IMR-90 (cell line): ENCODE results near the gene HEXD.

ENCODE experiments used
- CEBPB ChIP-seq: IDR thresholded peaks from 2 replicates; pipeline ENCODE4 v1.6.1; 2012; ENCODE audit warnings: low read depth, low read length, improper control_type of control experiment
- CHD1 ChIP-seq: IDR thresholded peaks from 2 replicates; pipeline ENCODE4 v1.6.1; 2012; ENCODE audit warnings: low read depth, low read length, improper control_type of control experiment
- POLR2A ChIP-seq: IDR thresholded peaks from 2 replicates; pipeline ENCODE4 v1.6.1; 2012; ENCODE audit warnings: mild to moderate bottlenecking, low read depth, low read length
- RFX5 ChIP-seq: IDR thresholded peaks from 2 replicates; pipeline ENCODE4 v1.8.0; 2012; ENCODE audit warnings: low read depth, mild to moderate bottlenecking, low read length, moderate library complexity
- TF ChIP-seq, protein P1 (sequence below): conservative IDR thresholded peaks from 2 replicates; pipeline ENCODE4 v1.5.1; 2012; ENCODE audit warnings: mild to moderate bottlenecking, low read depth, low read length, improper control_type of control experiment
- TF ChIP-seq, protein P2 (sequence below): fragments of 150-350 bp; IDR thresholded peaks from 2 replicates; pipeline ENCODE4 v1.6.1; 2016; ENCODE audit warnings: low read depth, mild to moderate bottlenecking, low read length, moderate library complexity, borderline replicate concordance

DNA sequence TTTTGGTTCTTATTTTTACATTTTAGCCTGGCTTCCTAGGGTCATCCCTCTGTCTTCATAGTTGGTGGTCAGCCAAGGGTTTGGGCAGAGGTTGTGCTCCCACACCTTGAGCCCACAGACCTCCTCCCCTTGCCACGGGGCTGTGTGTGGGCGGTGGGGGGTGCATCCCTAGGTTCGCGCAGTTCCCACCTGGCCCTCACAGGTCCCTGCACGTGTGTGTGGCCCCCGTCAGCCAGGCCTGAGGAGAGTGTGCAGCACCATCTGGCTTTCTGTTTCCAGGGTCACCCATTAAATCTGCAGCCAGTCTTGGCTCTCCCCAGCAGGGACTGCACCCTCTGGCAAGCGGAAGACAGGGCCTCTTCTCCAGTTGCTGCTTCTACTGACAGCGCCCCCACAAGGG is 13.9 kb downstream of the HEXD start:
- no peak for TF ChIP-seq CEBPB
- TF ChIP-seq, protein P1, sequence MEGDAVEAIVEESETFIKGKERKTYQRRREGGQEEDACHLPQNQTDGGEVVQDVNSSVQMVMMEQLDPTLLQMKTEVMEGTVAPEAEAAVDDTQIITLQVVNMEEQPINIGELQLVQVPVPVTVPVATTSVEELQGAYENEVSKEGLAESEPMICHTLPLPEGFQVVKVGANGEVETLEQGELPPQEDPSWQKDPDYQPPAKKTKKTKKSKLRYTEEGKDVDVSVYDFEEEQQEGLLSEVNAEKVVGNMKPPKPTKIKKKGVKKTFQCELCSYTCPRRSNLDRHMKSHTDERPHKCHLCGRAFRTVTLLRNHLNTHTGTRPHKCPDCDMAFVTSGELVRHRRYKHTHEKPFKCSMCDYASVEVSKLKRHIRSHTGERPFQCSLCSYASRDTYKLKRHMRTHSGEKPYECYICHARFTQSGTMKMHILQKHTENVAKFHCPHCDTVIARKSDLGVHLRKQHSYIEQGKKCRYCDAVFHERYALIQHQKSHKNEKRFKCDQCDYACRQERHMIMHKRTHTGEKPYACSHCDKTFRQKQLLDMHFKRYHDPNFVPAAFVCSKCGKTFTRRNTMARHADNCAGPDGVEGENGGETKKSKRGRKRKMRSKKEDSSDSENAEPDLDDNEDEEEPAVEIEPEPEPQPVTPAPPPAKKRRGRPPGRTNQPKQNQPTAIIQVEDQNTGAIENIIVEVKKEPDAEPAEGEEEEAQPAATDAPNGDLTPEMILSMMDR = no peak
- no peak for TF ChIP-seq RFX5
- TF ChIP-seq POLR2A = no peak
- TF ChIP-seq, protein P2, sequence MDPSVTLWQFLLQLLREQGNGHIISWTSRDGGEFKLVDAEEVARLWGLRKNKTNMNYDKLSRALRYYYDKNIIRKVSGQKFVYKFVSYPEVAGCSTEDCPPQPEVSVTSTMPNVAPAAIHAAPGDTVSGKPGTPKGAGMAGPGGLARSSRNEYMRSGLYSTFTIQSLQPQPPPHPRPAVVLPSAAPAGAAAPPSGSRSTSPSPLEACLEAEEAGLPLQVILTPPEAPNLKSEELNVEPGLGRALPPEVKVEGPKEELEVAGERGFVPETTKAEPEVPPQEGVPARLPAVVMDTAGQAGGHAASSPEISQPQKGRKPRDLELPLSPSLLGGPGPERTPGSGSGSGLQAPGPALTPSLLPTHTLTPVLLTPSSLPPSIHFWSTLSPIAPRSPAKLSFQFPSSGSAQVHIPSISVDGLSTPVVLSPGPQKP = no peak
- TF ChIP-seq CHD1 = no peak
